LoVo (cell line): ENCODE data around the gene CRYGD.
"Not testable (repeated sequence)": the region's sequence is repeated elsewhere in the genome, so short reads cannot be mapped to it uniquely, and the experiment has no call there.

Source experiments
- DNase-seq: peaks from one replicate; pipeline ENCODE4 v3.0.0-alpha.2; 2016; ENCODE audit warnings: low spot score

The CRYGD gene

DNA sequence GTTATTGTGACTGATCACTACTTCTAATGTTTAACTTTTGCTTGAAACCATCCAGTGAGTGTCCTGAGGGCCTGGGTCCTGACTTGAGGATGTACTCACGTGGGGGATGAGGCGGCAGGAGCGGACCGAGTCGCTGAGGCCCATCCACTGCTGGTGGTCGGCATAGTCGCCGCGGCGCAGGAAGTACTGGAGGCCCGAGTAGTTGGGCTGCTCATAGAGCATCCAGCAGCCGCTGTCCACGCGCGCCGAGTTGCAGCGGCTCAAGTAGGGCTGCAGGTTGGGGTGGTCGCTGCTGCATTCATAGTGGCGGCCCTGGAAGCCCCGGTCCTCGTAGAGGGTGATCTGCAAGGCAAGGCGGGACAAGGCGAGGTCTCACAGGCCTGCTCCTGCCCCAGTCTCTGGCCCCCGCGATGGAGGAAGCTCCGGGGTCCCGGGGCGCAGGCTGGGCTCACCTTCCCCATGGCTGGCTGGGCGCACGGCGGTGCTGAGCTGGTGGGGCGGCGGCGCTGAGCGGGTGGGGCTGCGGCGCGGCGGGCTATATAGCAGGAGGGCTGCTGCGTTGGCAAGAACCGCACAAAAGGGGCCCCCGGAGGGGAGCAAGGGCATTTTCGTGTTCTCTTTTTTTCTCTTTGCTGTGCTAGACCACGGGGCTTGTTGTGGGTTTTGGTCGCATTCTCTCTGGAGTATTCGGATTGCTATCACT is at the start of gene CRYGD:
Gene CRYGD, minus strand, starts transcription at position 512 of the 703 bp plus-strand sequence. Its CDS starts 51 bp downstream, at position 461.
- DNase-seq, result not testable (repeated sequence)

GRCh38 chr2:208172125-208172524 is 47.8 kb upstream of the CRYGD start:
- DNase-seq, result no peak

- no peak for DNase-seq
Measured at GRCh38 chr2:208164951-208165755, 40.8 kb upstream of the CRYGD start.

- no peak for DNase-seq
Measured at GRCh38 chr2:208163489-208163888, 39.2 kb upstream of the CRYGD start, which contains the start of gene CRYGA. Gene CRYGA (minus strand): TSS chr2:208163589. CDS start chr2:208163556, 33 bp downstream.

- no peak for DNase-seq
Measured at GRCh38 chr2:208156439-208156838, 32.1 kb upstream of the CRYGD start.

DNA sequence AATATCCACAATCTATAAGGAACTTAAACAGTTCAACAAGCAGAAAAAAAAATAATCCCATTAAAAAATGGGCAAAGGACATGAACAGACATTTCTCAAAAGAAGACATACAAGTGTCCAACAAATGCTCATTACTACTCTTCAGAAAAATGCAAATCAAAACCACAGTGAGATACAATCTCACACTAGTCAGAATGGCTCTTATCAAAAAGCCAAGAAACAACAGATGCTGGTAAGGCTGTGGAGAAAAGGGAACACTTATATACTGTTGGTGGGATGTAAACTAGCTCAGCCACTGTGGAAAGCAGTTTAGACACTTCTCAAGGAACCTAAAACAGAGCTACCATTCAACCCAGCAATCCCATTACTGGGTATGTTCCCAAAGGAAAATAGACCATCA is 28.8 kb upstream of the CRYGD start:
- no peak for DNase-seq

- DNase-seq, result no peak
Measured at GRCh38 chr2:208150956-208151355, 26.6 kb upstream of the CRYGD start.

GRCh38 chr2:208150094-208150493 is 25.8 kb upstream of the CRYGD start:
- DNase-seq, result no peak

GRCh38 chr2:208148803-208149202 is 24.5 kb upstream of the CRYGD start:
- DNase-seq, result no peak

DNA sequence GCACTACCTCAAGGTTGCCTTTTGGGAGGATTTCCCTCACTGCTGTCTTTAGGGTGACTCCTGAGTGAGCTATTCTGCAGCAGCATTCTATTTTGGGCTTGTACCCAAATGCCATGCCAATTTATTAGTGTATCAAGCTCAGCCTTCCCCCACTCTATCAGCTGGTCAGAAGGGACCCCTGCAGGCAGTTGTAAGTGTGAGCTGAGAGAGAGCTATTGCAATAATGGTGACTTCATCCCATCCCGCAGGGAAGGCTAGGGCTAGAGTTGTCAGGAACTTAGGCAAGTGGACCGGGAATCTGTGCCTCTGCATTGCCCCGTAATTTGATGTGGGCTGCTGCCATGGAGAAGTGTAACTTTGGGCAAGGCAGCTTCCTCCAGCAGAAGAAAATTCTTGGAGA is 23.4 kb upstream of the CRYGD start:
- no peak for DNase-seq

DNA sequence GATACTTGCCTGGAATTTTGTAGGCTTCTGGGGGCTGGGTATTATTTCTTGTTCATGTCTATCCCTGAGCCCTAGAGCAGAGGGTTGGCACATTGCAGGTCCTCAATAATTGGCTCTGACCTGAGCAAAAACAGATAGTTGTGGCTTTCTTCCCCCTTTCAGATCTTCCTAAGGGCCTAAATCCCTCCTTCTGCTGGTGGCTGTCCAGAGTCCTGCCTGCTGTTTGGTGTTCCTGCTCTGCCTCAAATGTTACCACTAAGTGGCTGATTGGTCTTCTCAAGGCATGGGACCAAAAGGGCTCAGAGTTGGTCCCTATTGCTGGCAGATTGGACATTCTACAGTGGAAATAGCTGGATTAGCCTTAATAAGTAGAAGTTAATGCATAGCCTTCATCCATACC is 22.7 kb upstream of the CRYGD start:
- DNase-seq, result no peak

GRCh38 chr2:208146006-208146405 is 21.7 kb upstream of the CRYGD start, which contains the start of gene CRYGB:
Gene CRYGB (minus strand): TSS chr2:208146158. CDS start chr2:208146120, 38 bp downstream.
- DNase-seq, result no peak

GRCh38 chr2:208142925-208143799 is 18.8 kb upstream of the CRYGD start:
- DNase-seq, result no peak

GRCh38 chr2:208142240-208142924 is 18.1 kb upstream of the CRYGD start:
- DNase-seq, result no peak

DNA sequence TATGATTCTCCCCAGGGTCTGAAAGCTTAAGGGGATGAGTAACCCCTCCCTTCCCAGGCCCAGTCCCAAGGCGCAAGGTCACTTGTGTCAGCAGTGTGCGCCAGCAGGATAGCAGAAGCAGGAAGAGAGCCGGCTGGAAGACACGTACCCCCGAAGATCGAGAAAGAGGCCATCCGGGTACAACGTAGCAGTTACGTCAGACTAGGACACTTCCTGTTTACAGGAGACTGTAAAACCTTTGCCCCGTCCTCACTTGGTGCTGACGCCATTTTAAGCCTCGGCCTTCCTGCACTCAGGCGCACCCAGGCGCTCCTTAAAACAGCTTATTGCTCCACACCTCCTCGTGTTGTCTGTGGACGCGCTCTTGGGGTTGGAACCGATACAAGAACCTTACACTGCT is 15.1 kb upstream of the CRYGD start:
- no peak for DNase-seq

DNA sequence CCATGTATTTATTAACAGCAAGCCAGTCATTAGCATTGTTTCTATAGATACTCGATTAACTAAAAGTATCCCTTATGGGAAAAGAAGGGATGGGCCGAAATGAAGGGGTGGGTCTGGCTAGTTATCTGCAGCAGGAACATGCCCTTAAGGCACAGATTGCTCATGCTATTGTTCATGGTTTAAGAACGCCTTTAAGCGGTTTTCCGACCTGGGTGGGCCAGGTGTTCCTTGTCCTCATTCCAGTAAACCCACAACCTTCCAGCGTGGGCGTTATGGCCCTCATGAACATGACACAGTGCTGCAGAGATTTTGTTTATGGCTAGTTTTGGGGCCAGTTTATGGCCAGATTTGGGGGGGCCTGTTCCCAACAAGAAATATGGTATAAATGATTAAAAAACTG is 14.0 kb upstream of the CRYGD start:
- DNase-seq, result not testable (repeated sequence)

DNA sequence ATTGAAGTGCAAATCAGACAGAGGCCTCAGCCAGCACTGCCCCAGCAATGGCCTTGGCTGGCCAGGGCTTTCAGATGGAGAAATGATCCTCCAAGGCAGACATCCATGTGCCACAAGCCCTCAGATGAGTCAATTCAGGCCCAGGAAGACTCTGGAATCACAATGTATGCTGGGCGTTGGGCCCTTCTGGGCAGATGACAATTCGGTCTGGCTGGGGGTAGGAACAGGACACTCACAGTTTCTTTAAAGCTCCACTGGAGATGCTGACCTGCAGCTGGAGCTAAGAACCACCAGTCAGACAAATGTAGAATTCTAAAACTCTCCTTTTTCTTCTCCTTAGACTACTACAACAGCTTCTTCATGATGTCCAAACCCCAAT is 12.4 kb upstream of the CRYGD start:
- no peak for DNase-seq

DNA sequence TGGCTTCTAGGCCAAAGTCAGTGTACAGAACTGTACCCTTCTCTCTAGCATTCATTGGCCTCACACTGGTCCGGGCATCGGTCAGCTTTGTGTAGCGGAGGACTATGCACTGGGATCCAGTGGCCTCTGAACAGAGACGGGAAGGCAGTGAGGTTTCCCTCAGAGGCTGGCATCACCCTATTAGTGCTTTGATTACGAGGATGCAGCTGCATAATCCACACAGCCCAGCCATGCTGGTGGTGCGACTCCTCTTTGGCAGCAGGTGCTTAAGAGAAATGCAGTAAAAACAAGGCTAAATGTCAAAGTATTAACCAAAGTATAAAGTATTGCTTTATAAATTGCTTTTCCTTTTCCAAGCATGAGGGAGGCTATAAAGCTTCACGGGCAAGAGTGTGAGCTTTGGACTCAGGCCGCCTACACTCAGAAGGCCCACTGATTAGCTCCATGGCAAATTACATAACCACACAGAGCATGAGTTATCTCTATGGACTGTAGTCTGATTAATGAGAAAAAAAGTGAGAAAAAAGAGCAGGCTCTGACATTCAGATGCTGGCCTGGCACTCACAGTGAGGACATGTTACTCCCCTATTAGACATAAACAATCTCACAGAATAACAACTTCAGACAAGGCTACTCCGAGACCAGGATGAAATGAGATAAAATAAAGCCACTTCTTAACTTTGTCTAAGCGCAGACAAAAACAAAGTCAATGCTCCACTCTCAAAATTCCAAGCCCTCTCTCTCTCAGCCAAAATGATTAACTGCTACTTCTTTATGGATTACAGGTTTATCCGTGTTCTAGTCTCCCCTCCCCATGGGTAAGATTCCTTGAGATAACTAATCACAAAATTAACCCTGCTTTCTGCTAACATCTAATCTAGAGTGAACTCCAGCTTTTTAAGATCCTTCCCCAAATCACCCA is 11.7 kb upstream of the CRYGD start:
- DNase-seq, result no peak

DNA sequence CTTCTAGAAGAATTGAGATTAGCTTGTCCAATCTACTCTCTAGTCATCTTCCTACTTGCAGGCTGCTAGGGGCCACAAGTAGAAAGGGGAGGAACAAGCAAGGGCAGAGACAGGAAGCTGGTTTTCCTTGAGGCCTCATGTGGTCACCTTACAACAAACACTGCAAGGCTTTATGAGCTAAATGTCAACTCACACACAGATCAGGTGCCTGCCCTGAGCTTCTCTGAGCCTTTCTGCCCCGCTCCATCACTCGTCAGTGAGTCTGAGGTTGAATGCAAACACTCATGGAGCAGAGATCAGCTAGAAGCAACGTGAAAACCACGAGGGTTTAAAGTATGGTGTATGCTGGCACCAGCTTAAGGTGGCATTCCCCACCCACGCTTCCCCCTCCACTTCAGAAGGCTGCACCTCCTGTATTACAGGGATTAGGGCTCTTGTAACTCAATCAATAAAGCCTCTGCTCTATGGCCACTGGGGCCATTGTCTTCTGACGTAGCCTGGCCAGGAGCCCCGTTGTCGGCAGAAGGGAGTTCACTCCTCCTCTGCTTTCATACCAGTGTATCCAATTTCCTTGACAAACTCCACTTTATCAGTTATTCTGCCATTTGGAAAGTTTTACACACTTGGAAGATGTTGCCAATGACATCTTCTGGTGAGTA is 10.7 kb upstream of the CRYGD start:
- no peak for DNase-seq

DNA sequence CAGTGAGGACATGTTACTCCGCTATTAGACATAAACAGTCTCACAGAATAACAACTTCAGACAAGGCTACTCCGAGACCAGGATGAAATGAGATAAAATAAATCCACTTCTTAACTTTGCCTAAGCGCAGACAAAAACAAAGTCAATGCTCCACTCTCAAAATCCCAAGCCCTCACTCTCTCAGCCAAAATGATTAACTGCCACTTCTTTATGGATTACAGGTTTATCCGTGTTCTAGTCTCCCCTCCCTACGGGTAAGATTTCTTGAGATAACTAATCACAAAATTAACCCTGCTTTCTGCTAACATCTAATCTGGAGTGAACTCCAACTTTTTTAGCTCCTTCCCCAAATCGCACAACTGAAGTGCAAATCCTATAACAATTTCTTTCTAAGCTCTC is 6.4 kb upstream of the CRYGD start:
- no peak for DNase-seq
